HS-5 (cell line): Measurements from ENCODE around the gene MRPS18A.
"Not testable (repeated sequence)": the region's sequence is repeated elsewhere in the genome, so short reads cannot be mapped to it uniquely, and the experiment has no call there.

Experiments used
- DNase-seq: peaks from one replicate; pipeline ENCODE4 v3.0.0-alpha.2; 2012; ENCODE audit warnings: low read depth

MRPS18A gene

DNA sequence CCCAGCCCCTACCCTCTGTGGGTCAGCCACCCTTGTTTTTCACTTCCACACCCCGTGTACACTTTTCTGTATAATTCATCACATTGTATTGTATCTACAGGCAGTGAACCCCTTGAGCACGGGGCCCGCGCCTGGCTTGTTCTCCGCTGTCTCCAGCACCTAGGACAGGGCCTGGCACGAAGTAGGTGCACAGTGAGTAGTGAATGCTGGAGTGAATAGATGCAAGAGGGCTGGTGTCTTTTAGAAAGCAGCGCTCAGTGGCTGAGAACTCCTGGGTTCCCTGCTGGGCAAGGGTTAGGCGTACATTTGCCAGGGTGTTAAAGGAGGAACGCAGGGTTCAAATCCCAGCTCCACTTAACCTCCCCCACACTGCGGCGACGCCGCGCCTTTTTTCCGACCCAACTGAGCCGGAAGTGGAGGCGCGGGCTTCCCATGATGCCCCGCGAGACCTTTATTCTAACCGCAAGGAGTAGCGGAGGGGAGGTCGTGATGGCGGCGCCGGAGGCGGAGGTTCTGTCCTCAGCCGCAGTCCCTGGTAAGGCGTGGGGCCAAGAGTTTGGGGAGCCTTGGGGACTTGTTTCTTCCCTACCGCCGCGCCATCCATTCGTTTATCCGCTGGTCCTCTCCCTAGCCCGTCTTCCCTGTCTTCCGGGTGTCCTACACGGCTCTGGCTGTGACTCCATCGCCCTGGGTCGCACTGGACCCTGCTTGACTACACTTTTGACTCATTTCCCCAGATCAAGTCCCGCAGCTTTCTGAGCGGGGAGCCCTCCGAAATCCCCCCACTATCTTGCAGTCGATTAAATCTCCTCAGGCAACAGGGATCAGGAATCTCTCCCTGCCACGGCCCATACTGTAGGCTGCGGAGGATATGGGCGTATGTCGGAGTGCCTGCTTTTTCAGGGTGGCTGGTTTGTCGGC is 51.9 kb downstream of the MRPS18A start, which contains the start of gene MAD2L1BP:
Gene MAD2L1BP, plus strand, starts transcription at position 454 of the 921 bp plus-strand sequence. Its CDS starts 36 bp downstream, at position 490.
- DNase-seq = no peak

- DNase-seq = no peak
These were observed 52.8 kb downstream of the MRPS18A start for GRCh38 chr6:43634702-43635303.

DNA sequence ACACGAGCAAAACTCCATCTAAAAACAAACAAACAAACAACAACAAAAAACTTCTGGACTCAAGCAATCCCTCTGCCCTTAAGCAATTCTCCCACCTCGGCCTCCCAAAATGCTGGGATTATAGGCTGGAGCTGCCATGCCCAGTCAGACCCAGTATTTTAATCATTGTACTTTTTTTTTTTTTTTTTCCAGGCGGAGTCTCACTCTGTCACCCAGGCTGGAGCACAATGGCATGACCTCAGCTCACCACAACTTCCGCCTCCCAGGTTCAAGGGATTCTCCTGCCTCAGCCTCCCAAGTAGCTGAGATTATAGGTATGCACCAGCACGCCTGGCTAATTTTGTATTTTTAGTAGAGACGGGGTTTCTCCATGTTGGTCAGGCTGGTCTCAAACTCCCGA is 54.6 kb downstream of the MRPS18A start:
- DNase-seq = not testable (repeated sequence)

- DNase-seq = no peak
These were observed 56.5 kb downstream of the MRPS18A start for GRCh38 chr6:43630980-43631619.

DNA sequence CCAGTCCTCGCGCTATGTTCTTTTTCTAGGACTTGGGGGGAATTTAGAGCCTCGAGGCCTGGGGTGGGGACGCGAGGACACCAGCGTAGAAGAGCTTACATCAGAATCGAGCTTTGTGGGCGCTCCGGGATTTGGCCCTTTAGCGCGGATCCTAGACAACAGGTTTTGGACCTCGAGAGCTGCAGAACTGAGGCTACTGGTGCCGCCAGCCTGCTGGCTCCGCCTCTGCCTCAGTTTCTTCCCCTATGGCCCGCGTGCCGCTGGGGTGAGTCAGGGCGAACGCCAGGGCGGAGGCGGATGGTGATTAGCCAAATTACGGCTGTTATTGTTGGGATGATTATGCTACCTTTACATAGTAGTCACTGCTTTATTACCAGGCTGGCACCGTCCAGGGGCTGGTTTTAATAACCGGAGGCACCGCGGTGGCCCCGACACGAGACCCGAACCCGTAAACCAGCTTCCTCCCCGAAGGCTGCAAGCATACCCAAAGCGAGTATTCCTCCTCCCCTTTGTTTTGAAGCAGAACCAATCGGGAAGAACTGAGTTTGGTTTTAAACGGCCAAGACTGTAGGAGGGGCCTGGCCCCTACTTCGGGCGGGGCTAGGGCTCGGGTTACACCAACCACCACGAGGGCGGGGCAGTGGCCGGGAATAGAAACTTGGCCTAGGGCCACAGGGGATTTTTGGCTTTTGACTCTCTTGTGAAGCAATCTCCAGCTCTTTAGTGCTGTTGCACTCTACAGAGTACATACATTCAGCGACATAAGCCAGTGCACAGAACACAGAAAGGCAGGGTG is 57.9 kb downstream of the MRPS18A start:
- DNase-seq = peak; percentile 95

DNA sequence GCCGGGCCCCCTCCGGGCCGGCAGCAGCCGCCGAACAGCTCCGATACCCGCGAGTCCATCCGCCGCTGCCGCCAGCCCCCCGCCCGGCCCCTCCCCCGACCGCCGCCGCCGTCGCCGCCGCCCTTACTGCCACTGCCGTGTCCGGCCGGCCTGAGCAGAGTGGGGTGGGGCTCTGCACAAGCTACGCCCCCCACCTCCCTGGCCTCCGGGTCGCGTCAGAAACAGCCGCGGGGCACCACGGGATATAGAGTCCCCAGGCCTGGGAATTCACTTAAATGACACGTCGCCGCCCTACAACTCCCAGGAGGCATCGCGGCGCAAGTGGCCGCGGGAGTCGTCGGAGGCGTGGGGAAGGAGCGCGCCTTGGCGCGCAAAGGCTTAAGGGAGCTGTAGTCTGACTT is 58.5 kb downstream of the MRPS18A start, which contains the start of gene GTPBP2:
Gene GTPBP2, minus strand, starts transcription at position 161 of the 401 bp plus-strand sequence. Its CDS starts 102 bp downstream, at position 59.
- peak; percentile 92 for DNase-seq

- no peak for DNase-seq
These were observed 59.0 kb downstream of the MRPS18A start for GRCh38 chr6:43628393-43629103.

GRCh38 chr6:43627008-43627825 is 60.4 kb downstream of the MRPS18A start:
- DNase-seq = peak; percentile 95

DNA sequence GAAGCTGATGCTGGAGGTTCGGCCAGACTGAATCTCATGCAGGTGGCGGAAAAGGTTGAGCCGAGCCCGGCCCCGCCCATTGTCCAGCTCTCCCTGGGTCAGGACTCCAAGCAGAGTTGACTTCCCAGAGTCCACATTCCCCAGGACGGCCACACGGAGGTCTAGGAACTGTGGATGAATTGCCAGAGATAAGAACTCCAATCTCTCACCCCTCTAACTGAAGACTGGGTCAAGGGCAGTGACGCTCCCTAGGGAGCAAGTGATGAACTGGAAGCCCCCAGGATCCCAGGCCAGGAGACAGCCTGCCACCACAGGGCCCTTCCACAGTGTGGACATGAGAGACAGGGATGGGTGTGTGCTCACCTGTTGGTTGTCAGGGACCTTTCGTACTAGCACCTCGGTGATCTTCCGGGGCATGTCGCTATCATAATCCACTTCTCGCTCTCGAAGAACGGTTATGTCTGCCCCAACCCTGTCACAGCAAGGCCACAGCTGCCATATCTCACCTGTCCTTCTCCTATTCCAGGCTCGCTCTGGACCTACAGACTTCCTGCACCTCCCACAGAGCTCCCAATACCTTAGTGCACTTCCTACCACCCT is 62.1 kb downstream of the MRPS18A start:
- DNase-seq = no peak

GRCh38 chr6:43624786-43625288 is 62.8 kb downstream of the MRPS18A start:
- no peak for DNase-seq

DNA sequence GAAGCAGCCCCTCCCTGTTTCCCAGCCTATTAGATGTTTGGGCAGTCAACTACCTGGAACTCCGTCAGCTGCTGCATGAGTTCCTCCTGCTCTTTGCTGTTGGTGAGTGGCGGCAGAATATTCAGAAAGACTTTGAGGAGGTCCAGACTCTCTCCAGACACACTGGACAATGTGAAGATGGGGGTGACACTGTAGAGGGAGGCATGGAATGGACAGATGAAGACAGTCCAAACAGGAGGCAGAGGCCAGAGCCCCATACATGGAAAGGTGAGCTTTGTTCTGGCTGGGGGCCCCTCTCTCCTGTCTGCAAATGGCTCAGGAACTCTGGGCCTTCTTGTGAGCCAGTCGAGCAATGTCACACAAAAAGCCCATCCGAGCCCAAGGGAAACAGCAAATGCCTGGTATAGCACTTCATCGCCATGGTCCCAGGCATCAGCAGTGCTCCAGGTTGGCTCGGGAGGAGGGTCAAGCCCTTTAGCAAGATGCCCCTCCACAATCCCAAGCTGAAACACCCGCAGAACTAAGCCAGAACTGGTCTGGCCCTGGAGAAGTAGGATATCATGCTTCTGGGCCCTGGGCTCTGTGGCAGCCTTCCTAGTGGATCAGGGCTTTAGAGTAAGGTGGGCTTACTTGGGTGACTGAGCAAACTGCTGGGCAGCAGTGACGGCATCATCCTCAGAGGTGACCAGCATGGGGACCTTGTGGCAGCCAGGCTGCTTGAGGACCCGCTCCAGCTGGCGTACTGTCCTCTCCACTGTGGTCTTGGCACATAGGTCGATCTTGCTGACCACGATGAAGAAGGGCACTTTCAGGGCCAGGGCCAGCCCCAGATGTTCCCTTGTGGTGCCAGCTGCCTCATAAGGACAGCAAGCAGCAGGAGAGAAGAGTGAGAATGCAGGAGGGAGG is 63.5 kb downstream of the MRPS18A start:
- DNase-seq = no peak

- DNase-seq = no peak
These were observed 65.0 kb downstream of the MRPS18A start for GRCh38 chr6:43622541-43622940.

DNA sequence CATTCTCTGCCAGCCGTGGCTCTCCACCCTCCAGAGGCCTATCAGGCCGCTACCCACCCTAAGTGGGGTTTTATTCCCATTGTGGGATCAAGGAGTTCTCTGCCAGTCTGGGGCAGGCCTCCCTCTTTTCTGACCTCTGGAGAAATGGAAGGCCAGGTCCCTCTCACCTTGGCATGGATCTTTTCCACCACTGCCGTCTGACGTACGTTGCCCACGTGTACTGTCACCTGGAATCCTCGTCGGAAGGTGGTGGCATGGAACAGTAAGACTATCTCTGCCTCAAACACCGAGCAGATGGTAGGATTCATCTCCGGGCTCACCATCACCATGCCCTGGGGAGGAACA is 65.8 kb downstream of the MRPS18A start:
- no peak for DNase-seq
